PC-3 (cell line): ENCODE results near the gene RPTN. TPM values are rescaled to one million over a fixed set of nuclear protein-coding genes. Genes with fewer than 3 reads are reported as not detected.

Experiments
- ATAC-seq: fragments of 200-7000 bp; cut with Tn5 transposase; 2 replicates; pipeline ENCODE4 v1.9.1; 2020; ENCODE audit warnings: mild to moderate bottlenecking, moderate library complexity
- BruUV-seq: library from RNA; stranded (reverse); fragments of 400-500 nt; replicated peaks from 2 replicates; lab custom pipeline; 2021; lab: Mats Ljungman, UMichigan
- CTCF ChIA-PET: fragments of 300-600 bp; sonication (Branson Sonifier 250); formaldehyde crosslinking; loops from one replicate; lab custom pipeline; 2022; ENCODE audit warnings: antibody characterized with exemption; lab: Charles Lee
- POLR2A ChIA-PET: fragments of 300-600 bp; sonication (Branson Sonifier 250); formaldehyde crosslinking; loops from one replicate; lab custom pipeline; 2022; ENCODE audit warnings: antibody characterized with exemption; ENCODE audit not compliant: unreplicated experiment; lab: Charles Lee
- DNase-seq: peaks from one replicate; pipeline ENCODE4 v3.0.0-alpha.2; 2015
- H2AFZ ChIP-seq: fragments of 300-600 bp; sonication (generic); 2 replicates; pipeline ENCODE4 v1.6.0; 2016; ENCODE audit warnings: antibody characterized with exemption, low read length
- H3F3A ChIP-seq: fragments of 300-600 bp; sonication (generic); one replicate; pipeline ENCODE4 v1.6.0; 2017; ENCODE audit warnings: antibody characterized with exemption, low read length, control low read depth, mild to moderate bottlenecking; ENCODE audit not compliant: unreplicated experiment
- H3K27ac ChIP-seq: fragments of 300-600 bp; sonication (generic); 2 replicates; pipeline ENCODE4 v1.5.1; 2016; ENCODE audit warnings: mild to moderate bottlenecking, low read length
- H3K27me3 ChIP-seq: fragments of 300-600 bp; sonication (generic); 2 replicates; pipeline ENCODE4 v1.6.1; 2016; ENCODE audit warnings: low read length, mixed read lengths
- H3K36me3 ChIP-seq: fragments of 300-600 bp; sonication (generic); 2 replicates; pipeline ENCODE4 v1.6.1; 2016; ENCODE audit warnings: low read depth, mixed run types, low read length, mixed read lengths
- H3K4me1 ChIP-seq: fragments of 300-600 bp; sonication (generic); 2 replicates; pipeline ENCODE4 v1.5.1; 2016; ENCODE audit warnings: low read length; ENCODE audit not compliant: insufficient read depth
- H3K4me2 ChIP-seq: fragments of 300-600 bp; sonication (generic); 2 replicates; pipeline ENCODE4 v1.6.0; 2016; ENCODE audit warnings: low read length
- H3K4me3 ChIP-seq: fragments of 300-600 bp; sonication (generic); 2 replicates; pipeline ENCODE4 v1.5.1; 2016; ENCODE audit warnings: mild to moderate bottlenecking, low read length, mixed read lengths
- H3K79me2 ChIP-seq: fragments of 300-600 bp; sonication (generic); 2 replicates; pipeline ENCODE4 v1.6.1; 2017; ENCODE audit warnings: low read length, mixed read lengths
- H3K9ac ChIP-seq: fragments of 300-600 bp; sonication (generic); 2 replicates; pipeline ENCODE4 v1.6.0; 2016; ENCODE audit warnings: mild to moderate bottlenecking, low read length
- H3K9me2 ChIP-seq: fragments of 300-600 bp; sonication (generic); replicated peaks from 2 replicates; pipeline ENCODE4 v1.6.1; 2016; ENCODE audit warnings: mixed run types, low read length, mixed read lengths
- H3K9me3 ChIP-seq: fragments of 300-600 bp; sonication (generic); 2 replicates; pipeline ENCODE4 v1.6.1; 2016; ENCODE audit warnings: low read length, mixed read lengths
- H4K20me1 ChIP-seq: fragments of 300-600 bp; sonication (generic); 2 replicates; pipeline ENCODE4 v1.6.1; 2016; ENCODE audit warnings: low read length, mixed read lengths
- EZH2 ChIP-seq: fragments of 300-600 bp; sonication (generic); IDR thresholded peaks from one replicate; pipeline ENCODE4 v1.6.1; 2017; ENCODE audit warnings: antibody characterized with exemption, mild to moderate bottlenecking, low read length; ENCODE audit not compliant: unreplicated experiment
- EZH2phosphoT487 ChIP-seq: fragments of 300-600 bp; sonication (generic); IDR thresholded peaks from 2 replicates; pipeline ENCODE4 v1.6.1; 2018; ENCODE audit warnings: mild to moderate bottlenecking, antibody characterized with exemption, low read length, borderline replicate concordance
- intact Hi-C: fragments of 100-400 bp; cut with micrococcal nuclease; formaldehyde crosslinking; loops from 2 replicates; pipeline ENCODE4 v1.9.0; 2023
- total RNA-seq: library from RNA; depleted of rRNA; stranded (reverse); fragments of >200 nt; gene quantifications from 2 replicates; pipeline ENCODE4 v1.2.3, GENCODE V29; 2014
- TF ChIP-seq, protein P1 (sequence below): fragments of 300-600 bp; sonication (generic); conservative IDR thresholded peaks from 2 replicates; pipeline ENCODE4 v1.5.1; 2017; ENCODE audit warnings: antibody characterized with exemption, low read depth, mild to moderate bottlenecking, low read length

Gene RPTN
- total RNA-seq, 1 experiment from 2014 or later, result not detected

GRCh38 chr1:152143150-152143887, 15.7 kb downstream of the RPTN start:
- Histone ChIP-seq H3K27ac (no peak overlapping the region), H3K9me2 (no peaks in the 10 kb centered on the region), H3K4me1 (no peaks in the 10 kb centered on the region), H3K79me2 (no peaks in the 10 kb centered on the region), H3K27me3 (peaks cover 21% of the 10 kb centered on the region; the same call in 1 of the 2 replicates), H3K36me3 (no peaks in the 10 kb centered on the region), H3K4me3 (no peak overlapping the region), H2AFZ (no peak overlapping the region), H4K20me1 (no peaks in the 10 kb centered on the region), H3K9ac (no peak overlapping the region), H3F3A (no peaks in the 10 kb centered on the region), H3K4me2 (no peak overlapping the region), H3K9me3 (0 out of 2 replicates have a peak, but pooled peaks cover 3% of the 10 kb centered on the region)
- ChIA-PET CTCF (no interaction called here), POLR2A (no interaction called here)
- BruUV-seq, result no TSS peak
- TF ChIP-seq, protein P1, sequence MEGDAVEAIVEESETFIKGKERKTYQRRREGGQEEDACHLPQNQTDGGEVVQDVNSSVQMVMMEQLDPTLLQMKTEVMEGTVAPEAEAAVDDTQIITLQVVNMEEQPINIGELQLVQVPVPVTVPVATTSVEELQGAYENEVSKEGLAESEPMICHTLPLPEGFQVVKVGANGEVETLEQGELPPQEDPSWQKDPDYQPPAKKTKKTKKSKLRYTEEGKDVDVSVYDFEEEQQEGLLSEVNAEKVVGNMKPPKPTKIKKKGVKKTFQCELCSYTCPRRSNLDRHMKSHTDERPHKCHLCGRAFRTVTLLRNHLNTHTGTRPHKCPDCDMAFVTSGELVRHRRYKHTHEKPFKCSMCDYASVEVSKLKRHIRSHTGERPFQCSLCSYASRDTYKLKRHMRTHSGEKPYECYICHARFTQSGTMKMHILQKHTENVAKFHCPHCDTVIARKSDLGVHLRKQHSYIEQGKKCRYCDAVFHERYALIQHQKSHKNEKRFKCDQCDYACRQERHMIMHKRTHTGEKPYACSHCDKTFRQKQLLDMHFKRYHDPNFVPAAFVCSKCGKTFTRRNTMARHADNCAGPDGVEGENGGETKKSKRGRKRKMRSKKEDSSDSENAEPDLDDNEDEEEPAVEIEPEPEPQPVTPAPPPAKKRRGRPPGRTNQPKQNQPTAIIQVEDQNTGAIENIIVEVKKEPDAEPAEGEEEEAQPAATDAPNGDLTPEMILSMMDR, result no peak
- no peak for TF ChIP-seq EZH2phosphoT487
- no peak for TF ChIP-seq EZH2
- intact Hi-C loops, result loop anchor here (2.0 to 5.0 kb wide), 3 partner anchors 204 to 315 kb away; no protein-coding TSS in a partner anchor
- ATAC-seq, result no peak
- DNase-seq, result no peak

GRCh38 chr1:152141971-152142584, 16.9 kb downstream of the RPTN start:
- no peak for TF ChIP-seq EZH2
- TF ChIP-seq, protein P1, result peak; percentile 99
- H3K27me3 ChIP-seq, result peaks cover 25% of the 10 kb centered on the region; the same call in 1 of the 2 replicates
- peak; percentile 95 for ATAC-seq
- intact Hi-C loops, result loop anchor here (1.0 to 5.0 kb wide), 6 partner anchors 43 to 317 kb away; no protein-coding TSS in a partner anchor
- no peaks in the 10 kb centered on the region for H3K36me3 ChIP-seq
- no peaks in the 10 kb centered on the region for H3F3A ChIP-seq
- H3K9ac ChIP-seq, result no peak overlapping the region
- H3K4me2 ChIP-seq, result no peak overlapping the region
- H3K9me3 ChIP-seq, result 0 out of 2 replicates have a peak, but pooled peaks cover 3% of the 10 kb centered on the region
- H3K4me1 ChIP-seq, result no peaks in the 10 kb centered on the region
- H3K79me2 ChIP-seq, result no peaks in the 10 kb centered on the region
- no TSS peak for BruUV-seq
- ChIA-PET CTCF (interaction anchor here (1.0 to 1.2 kb wide), 2 partner anchors 18 to 316 kb away, joined by 3 to 6 read pairs; no protein-coding TSS in a partner anchor), POLR2A (no interaction called here)
- H2AFZ ChIP-seq, result no peak overlapping the region
- H3K27ac ChIP-seq, result no peak overlapping the region
- no peak overlapping the region for H3K4me3 ChIP-seq
- H3K9me2 ChIP-seq, result no peaks in the 10 kb centered on the region
- peak; percentile 90 for DNase-seq
- no peaks in the 10 kb centered on the region for H4K20me1 ChIP-seq

- ChIA-PET POLR2A (no interaction called here), CTCF (no interaction called here)
- DNase-seq, result no peak
- Histone ChIP-seq H3K4me1 (no peaks in the 10 kb centered on the region), H3K27ac (no peak overlapping the region), H3F3A (no peaks in the 10 kb centered on the region), H3K36me3 (no peaks in the 10 kb centered on the region), H3K79me2 (no peaks in the 10 kb centered on the region), H3K4me3 (no peak overlapping the region), H3K9me2 (no peaks in the 10 kb centered on the region), H4K20me1 (no peaks in the 10 kb centered on the region), H3K9me3 (no peaks in the 10 kb centered on the region), H3K4me2 (no peak overlapping the region), H3K27me3 (peaks cover 42% of the 10 kb centered on the region; the same call in 1 of the 2 replicates), H3K9ac (no peak overlapping the region), H2AFZ (no peak overlapping the region)
- no TSS peak for BruUV-seq
- TF ChIP-seq EZH2phosphoT487 (no peak), EZH2 (no peak)
- TF ChIP-seq, protein P1, result no peak
- intact Hi-C loops, result no loop called here
- ATAC-seq, result no peak
Observed at GRCh38 chr1:152137215-152137614, 21.8 kb downstream of the RPTN start.
